HG02798 (cell line): ENCODE data around the gene TIGD6.
A peak's percentile ranks its signal among the peaks of the same experiment; 100 is the strongest.

Experiments
- ATAC-seq: cut with Tn5 transposase; IDR thresholded peaks from one replicate; pipeline ENCODE4 v1.9.1; 2021; ENCODE audit warnings: mild to moderate bottlenecking; ENCODE audit not compliant: unreplicated experiment, poor library complexity

TIGD6 gene

DNA sequence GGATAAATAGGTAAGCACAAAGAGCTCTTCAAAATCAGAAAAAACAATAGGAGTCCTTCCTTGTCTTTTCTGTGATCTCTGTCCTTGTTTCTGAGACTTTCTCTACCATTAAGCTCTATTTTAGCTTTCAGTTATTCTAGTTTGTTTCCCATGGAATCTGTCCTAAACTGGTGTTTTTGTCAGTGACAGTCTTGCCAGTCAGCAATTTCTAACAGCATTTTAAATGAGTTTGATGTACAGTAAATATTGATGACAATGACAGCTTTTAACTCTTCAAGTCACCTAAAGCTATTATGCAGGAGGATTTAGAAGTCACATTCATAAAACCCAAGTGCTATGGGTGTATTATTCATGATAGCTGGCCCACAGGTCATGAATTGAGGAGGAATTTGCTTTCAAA lies 17.9 kb downstream of the TIGD6 start:
- ATAC-seq: no peak

DNA sequence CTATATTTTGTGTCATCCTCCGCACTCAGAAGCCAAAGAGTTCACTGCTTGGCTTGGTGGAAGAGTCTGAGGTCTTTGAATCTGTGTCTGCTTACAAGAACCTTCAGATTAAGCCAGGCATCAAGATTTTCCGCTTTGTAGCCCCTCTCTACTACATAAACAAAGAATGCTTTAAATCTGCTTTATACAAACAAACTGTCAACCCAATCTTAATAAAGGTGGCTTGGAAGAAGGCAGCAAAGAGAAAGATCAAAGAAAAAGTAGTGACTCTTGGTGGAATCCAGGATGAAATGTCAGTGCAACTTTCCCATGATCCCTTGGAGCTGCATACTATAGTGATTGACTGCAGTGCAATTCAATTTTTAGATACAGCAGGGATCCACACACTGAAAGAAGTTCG lies 19.2 kb downstream of the TIGD6 start:
- no peak for ATAC-seq

DNA sequence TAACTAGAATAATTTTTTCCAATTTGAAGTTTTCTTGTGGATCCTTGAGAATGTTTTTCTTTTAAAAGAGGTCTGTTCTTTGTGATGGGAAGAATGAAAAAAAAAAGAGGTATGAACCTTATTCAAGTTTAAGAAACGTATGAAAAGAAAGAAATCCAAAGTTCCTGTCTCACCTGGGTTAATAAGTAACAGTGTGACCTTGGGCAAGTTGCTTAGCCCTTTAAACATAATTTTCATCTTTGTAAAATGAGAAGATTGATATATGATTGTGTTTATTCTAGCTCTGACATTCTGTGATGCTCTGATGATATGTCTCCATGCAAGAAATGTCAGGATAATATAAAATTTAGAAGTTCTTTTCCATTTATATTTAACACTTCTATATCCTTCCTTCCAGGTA lies 20.6 kb downstream of the TIGD6 start:
- ATAC-seq: no peak

DNA sequence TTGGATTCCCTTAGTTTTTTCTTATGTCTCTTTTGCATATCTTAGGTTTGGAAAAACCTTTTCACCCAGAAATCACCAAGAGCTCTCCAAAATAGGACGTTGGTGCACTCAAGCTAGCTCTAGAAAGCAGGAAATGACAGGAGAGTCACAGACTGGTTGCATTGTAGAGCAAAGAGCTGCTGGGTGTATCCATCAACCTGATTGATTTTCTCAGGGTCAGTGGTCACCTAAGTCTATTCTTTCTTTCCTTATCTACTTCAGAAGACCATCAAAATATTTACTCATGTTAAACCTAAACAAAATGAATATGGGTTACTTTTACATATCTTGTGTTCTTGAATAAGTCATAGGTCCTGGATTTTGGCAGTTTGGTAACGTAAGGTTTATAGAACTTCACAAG lies 25.0 kb downstream of the TIGD6 start:
- ATAC-seq: no peak

DNA sequence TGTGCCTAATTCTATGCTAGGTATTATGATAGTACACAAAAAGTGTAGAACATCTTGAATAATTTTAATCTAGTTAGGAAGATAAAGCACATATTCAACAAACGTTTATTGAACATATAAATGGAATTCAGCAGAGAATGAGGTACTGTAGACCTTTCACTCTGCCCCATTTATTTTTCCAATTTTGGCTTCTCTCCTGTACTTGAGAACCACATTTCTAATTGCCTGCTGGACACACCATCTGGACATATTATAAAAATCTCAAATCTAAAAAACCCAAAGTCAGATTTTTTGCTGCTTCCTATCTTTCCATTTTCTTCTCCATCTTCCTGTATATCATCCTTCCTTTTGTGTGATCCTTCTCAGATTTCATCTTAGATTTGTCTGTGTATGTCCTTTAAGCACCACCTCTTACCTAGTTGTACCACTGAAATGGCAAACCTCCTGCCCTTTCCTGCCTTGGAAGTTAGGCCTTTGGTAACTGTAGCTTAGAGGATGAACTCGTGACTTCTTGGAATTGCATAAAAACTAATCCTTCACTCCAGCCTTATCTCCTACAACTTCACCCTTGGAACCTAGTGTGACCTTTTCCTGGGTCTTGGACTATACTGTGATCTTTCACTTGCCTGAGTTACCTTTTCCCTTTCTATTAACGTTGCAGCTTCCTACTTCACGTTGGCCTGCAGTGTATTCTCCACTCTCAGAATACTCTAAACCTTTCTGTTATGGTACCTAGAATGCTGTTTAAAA lies 31.1 kb downstream of the TIGD6 start:
- ATAC-seq: no peak

DNA sequence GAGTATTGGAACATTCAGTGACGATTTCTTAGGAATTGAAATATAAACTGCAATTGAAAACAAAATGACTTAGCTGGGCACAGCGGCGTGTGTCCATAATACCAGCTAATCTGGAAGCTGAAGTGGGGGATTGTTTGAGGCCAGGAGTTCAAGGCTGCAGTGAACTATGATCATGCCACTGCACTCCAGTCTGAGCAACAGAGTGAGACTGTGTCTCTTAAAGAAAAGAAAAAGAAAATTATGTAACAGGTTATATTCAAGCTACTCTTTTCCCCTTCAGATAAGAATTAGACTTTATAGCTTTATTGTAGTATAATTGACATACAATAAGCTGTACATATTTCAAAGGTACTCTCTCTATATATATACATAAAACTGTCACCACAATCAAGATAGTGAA lies 33.5 kb downstream of the TIGD6 start:
- no peak for ATAC-seq

DNA sequence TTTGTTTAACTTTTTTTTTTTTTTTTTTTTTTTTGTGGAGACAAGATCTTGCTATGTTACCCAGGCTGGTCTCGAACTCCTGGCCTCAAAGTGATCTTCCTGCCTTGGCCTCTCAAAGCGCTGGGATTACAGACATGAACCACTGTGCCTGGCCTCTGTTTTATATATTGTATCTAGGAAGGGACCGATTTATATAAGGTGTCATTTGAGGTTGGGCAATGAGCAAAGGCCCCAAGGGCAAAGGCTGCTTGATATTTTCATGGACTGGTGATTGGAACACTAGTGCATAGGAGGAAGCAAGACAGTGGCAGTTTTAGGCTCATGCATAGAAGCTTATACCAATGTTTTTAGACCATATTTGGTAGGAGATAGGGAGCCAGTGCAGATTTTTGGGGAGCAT lies 36.7 kb downstream of the TIGD6 start:
- ATAC-seq: no peak

DNA sequence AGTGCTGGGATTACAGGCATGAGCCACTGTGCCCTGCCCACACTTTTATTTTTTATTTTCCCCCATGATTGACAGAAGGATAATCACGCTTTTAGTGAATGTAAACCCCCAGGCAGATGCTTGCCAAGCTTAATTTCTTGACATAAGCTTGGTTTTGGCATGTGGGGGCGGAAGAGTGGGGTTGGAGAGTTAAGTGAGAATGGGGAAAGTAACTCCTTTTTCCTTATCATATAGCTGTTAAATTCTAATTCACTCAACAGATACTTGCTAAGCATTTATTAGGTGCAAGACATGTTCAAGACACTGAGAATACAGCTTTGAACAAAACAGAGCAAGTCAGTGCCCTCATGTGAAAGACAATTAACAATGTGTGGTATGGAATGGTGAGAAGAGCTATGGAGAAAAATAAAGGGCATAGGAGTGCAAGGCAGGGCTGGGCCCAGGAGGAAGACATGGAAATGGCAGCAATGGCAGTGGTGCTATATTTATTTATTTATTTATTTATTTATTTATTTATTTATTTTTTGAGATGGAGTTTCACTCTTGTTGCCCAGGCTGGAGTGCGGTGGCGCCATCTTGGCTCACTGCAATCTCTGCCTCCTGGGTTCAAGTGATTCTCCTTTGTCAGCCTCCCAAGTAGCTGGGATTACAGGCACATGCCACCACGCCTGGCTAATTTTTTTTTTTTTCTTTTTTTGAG lies 37.7 kb downstream of the TIGD6 start:
- no peak for ATAC-seq

DNA sequence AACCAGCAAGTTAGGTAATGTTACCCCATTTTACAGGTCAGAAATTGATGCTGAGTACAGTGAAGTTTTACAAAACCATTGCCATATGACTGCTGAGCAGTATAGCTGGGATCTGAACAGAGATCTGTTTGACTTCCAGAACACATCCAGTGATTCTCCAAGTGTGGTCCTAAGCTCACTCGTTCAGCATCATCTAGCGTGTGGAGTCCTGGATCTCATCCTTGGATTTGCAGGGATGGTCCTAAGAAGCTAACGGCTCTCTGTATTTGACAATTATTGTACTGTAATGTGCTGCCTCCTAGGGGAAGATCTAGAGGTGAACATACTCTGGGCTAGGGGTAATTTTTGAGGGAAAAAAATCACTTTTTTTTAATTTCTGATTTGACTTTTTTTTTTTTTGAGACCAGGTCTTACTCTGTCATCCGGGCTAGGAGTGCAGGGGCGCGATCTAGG lies 38.5 kb downstream of the TIGD6 start:
- ATAC-seq: no peak

DNA sequence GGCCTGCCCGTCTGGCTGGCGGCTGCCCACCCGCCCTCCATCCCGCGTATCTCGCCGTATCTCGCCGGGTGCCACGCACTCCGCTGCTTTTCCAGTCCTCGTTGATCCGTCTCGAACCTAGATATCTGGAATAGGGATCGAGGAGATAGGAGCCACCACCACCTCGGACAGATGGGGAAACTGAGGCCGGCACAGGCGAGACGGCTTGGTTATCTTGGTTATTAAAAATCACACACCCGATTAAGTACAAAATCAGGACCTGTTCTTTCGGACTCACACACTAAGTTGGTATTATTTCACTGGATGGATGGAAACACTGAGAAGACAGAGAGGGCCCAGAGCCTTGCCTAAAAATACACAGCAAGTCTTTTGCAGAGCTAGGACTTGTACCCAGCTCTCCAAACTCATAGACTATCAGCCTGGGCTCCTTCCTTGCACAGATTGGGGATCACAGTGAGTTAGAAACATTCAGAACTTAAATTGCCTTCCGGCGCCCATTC lies 39.2 kb downstream of the TIGD6 start:
- ATAC-seq: no peak

DNA sequence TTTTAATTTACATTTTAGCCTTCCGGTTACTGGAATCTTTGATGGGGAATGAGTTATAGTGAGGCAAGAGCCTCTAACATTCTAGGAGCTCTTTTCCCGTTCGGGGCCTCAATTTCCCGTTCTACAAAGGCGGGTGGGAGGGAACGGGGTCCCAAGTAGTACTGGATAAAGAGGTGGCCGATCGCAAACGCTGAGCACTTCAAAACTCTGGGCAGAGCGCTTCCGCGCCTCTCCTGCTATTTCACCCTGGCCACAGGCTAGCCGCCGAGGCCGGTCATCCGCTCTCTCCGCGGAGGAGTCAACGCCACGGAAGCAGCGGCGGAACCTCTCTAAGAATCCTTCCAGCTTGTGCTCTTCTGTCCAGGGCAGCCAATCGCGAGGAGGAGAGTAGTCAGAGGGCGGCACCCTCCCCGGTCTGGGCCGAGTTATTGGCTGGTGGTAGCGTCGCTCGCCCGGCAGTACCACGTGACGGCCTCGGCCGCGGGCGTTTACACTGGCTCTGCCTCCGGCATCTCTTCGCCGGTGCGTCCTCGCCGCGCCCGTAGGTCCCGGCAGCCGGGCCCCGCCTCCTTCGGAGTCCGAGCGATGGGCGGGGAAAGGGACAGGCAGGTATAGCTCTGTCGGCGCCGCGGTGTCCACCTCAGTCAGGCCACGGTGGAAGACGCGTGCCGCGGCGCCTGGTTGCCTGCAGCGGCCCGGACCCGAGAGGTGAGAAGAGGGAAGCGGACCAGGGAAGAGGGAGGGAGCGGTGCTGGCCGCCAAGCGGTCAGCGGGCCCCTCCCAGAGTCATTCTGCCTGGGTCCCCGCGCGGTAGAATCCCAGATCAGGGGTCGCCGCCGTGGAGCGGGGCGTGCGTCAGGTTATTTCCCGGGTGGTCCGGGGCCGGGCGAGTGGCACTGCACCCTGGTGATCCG lies 39.9 kb downstream of the TIGD6 start, which contains the start of gene SLC26A2:
Gene SLC26A2, plus strand, starts transcription at position 487 of the 914 bp plus-strand sequence. CDS start 16,895 bp downstream, outside the sequence.
- peak; percentile 99 for ATAC-seq

DNA sequence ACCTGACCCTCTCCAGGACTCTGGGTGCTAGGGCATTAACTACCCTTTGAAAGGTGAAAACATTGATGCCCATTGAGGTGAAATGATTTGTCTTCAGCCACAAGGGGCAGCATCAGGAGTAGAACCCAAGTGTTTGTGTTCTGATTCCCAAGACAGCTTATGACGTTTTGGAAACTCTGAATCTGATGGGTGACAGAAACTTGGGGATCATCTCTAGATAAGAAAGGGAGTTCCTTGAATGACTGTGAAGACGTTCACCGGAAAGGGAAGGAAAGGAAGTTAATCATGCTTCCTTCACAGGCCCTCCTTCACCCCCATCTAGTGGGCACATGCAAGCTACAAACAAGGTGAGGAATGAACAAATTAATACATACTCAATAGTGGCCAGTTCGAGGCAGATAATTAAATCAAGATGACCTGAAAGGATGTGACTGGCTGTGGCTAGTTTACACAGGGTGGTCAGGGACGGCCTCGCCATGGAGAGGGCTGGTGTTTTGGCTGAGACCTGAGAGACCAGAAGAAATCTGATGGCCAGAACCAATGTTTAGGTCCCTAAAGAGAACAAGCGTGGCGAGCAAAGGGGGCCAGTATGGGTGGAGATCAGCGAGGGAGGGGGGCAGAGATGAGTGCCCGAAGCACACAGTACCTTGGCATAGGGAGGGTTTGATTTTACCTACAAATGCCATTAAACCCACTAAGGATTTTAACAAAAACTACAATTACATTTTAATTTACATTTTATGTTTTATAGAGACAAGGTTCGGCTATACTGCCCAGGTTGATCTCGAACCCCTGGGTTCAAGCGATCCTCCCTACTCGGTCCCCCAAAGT lies 40.8 kb downstream of the TIGD6 start:
- no peak for ATAC-seq

DNA sequence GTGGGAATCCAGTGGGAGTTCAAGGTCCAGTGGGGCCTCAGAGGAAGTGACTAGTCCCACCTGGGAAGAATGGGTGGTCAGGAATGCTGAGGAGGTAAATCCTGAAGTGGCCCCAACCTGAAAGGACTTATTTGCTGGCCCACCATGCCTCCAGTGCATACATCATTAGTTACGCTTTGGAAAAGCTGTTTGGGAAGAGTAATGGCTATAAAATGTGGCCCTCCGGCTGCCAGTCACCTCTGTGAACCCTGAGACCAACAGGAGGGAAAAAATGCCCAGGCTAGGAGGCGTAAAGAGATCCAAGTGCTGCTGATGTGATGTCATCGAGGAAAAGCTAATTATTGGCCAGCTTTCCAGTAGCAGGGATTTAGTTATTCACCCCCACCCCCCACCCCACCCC lies 42.6 kb downstream of the TIGD6 start:
- ATAC-seq: no peak

DNA sequence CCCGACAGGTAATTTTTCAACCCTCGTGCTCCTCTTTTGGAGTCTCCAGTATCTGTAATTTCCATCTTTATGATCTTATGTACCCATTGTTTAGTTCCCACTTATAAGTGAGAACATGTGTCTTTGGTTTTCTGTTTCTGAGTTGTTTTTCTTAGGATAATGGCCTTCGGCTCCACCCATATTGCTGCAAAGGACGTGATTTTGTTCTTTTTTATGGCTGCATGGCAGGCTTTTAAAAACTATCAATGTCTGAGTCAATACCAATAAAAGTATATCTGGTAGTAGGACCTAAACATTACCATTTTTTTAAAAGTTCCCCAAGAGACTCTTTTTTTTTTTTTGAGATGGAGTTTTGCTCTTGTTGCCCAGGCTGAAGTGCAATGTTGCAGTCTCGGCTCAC lies 43.8 kb downstream of the TIGD6 start:
- ATAC-seq: no peak

DNA sequence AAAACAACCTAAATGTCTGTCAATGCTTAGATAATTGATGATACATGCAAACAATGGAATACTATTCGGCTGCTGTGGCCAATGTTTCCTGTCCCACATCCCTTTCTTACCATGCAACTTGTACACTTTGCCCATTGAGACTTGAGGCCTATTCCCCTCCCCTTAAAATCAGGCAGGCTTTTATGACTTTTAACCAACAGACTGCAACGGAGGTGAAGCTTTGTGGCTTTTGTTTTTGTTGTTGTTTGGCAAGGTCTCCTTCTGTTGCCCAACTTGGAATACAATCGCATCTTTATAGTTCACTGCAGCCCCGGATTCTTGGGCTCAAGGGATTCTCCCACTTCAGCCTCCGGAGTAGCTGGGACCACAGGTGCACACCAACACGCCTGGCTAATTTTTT lies 45.7 kb downstream of the TIGD6 start:
- ATAC-seq: no peak

DNA sequence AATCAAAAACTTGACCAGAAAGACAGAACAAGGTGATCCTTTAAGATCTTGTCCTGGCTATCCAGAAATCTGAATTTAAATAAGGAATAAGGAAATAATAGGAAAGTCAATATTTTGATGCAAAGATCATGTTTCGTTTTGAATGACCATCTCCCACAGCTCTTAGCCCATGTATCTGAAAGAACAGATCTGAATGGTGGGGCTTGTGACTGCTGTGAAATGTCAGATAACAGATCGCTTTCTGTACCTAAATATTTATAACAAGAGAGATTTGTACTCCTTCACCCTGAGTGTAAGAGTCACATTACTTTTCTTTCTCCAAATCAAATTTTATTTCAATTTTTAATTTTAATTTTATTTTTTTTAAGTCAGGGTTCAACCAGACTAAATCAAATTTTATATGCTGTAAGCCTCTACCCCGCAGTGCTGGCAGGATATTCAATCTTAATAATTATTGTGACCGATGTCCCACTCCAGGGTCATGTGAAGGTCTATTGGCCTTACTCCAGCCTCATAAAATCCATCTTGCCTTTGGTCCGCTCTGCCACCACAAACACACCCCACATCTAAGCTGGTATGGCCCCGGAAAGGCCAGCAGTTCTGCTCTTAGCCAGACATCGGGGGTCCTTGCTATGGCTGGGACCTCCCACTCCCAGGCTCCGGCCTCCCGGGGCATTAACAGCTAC lies 46.9 kb downstream of the TIGD6 start:
- ATAC-seq: no peak

DNA sequence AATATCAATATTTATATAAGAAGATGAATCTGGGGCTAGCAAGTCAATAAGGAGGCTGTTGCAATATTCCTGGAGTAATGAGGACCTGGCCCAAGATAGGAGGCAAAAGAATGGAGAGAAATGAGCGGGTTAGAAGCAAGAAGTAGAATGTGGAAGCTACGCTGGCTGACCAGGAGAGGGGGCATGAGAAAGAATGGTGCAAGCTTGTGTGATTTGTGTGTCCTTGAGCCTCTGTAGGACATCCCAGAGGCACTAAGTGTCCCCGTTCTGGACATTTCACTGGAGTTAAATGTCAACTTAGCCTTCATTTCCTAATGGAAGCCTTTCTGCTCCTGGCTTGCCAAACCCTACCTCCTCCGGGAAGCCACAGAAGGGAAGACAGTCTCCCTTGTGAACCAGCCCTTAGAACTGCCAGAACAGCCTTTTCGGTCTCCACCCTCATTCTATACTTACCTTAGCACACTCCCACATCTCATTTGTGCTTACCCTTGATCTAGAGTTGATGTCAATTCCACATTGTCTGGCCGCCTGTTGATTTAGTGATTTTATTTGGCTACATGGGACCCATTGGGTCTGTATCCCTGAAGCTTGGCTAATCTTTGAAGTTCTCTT lies 49.2 kb downstream of the TIGD6 start:
- no peak for ATAC-seq

DNA sequence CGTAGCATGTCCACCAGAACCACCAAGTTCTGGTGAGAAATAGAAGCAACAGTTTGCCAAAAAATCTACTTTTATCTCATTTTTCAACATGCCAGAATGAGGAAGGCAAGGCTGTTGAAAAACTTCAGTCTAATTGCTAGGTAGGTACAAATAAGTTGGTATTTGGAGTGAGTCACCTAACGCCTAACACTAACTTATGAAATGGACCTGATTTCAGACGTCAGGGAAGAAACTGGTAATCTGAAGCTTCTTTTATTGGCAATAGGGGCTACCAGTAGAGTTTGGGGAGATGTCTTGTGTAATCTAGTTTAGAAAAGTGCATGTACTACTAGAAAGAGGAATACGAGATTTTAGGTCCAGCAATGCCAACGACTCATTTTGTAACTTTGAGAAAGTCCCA lies 51.5 kb downstream of the TIGD6 start:
- ATAC-seq: no peak

DNA sequence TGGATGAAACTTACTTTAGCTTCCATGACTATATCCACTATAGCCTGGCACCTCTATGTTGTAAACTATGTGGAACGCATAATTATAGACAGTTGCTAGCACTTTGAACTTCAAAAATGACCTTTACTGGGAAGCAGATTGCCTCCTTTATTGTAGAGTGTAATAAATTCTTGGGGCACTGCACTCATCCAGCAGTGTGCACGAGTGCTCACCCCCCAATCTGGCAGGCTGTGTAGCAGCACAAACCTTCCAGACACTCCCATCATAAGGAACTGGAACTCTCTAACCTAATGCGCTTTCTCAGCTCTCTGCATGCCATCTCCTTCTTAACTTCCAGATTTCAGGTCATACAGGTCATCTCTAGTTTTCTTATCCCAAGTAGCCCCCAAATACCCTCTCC lies 54.3 kb downstream of the TIGD6 start:
- ATAC-seq: no peak
